HG03135 (cell line): Measurements from ENCODE around the gene UTP11.
A peak's percentile ranks its signal among the peaks of the same experiment; 100 is the strongest.

ENCODE experiments used
- ATAC-seq: cut with Tn5 transposase; IDR thresholded peaks from one replicate; pipeline ENCODE4 v1.9.1; 2021; ENCODE audit warnings: mild to moderate bottlenecking, moderate library complexity; ENCODE audit not compliant: unreplicated experiment

The UTP11 gene

DNA sequence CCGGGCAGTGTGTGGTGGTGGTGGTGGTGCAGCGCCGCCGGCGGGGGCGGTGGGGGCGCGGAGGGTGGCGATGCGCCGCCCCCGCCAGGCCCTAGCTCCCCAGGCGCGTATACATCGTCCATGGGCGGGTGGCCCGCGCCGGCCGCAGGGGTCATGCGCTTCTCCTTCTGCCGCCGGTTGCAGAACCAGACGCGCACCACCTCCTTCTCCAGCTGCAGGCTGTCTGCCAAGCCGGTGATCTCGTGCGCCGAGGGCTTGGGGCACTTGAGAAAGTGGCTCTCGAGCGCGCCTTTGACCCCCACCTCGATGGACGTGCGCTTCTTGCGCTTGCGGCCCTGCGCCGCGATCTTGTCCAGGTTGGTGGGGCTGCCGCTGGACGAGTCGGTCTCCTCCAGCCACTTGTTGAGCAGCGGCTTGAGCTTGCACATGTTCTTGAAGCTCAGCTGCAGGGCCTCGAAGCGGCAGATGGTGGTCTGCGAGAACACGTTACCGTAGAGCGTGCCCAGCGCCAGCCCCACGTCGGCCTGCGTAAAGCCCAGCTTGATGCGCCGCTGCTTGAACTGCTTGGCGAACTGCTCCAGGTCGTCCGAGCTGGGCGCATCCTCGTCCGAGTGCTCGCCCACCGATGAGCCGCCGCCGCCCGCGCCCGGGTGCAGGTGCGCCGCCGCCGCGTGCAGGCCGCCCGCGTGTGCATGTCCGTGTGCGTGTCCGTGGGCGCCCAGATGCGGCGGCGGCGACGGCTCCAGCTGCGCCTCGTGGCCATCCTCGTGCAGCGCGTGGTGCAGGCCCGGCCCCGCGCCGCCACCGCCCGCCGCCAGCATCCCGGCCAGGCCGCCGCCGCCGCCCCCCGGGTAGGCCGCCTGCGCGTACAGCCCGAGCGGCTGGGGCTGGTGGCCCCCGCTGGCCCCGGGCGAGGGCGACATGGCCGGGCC, 33.1 kb downstream of the UTP11 start:
- ATAC-seq: no peak

DNA sequence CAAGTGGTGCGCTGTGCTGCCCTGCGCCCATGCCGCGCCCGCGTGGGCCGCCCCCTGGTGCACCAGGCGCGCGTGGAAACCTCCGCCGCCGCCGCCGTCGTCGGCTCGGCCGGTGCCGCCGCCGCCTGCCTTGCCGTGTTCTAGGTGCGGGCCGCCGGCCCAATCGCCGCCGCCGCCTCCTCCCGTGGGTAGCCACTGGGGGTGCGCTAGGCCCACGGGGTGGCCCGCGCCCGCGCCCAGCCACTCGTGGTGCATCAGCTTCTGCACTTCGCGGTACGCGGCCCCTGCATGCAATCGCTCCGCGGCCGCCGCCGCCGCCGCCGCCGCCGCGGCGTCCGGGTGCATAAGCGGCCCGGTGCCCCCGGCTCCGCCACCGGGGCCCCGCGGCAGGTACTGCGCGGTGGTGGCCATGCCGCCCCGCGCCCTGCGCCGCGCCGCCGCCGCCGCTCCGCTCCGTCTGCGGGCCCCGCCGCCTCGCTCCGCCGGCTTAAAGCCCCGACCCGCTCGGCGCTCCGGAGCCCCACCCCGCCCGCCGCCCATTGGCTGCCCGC, 33.9 kb downstream of the UTP11 start, which contains the start of gene POU3F1:
POU3F1 (minus strand) TSS at position 461 of the 551 bp plus-strand sequence; CDS start at position 411, 50 bp downstream.
- no peak for ATAC-seq

DNA sequence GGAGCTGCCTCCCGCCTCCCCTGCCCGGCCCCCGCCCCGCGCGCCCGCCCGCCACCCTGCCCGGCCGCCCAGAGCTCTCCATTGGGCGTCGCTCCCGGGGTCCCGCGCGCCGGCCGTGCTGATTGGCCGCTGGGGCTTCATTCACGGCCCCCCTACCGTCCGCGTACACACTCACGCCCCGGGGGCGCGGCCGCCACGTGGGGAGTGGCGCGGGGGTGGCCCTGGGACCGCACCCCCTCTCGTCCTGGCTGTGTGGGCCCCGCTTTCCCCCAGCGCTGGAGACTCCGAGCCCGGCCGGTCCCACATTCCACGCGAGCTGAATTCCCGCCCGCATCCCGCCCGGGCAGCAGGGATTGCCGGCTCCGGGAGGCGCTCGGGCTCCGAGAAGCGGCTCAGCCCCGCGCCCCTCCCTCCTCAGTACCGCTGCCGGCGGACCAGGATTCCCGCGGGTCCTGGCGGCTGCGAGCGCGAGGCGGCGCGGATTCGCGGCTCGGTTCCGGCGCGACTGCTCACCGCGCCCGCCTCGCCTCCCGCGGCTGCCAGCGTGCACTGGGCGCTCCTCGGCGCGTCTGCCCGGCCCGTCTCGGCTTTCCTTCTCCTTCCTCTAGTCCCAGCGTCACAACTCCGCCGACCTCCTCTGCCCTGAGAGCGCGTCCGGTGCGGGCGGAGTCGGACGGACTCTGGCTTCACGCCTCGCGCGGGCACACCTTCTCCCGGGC, 34.5 kb downstream of the UTP11 start:
- peak; percentile 64 for ATAC-seq

DNA sequence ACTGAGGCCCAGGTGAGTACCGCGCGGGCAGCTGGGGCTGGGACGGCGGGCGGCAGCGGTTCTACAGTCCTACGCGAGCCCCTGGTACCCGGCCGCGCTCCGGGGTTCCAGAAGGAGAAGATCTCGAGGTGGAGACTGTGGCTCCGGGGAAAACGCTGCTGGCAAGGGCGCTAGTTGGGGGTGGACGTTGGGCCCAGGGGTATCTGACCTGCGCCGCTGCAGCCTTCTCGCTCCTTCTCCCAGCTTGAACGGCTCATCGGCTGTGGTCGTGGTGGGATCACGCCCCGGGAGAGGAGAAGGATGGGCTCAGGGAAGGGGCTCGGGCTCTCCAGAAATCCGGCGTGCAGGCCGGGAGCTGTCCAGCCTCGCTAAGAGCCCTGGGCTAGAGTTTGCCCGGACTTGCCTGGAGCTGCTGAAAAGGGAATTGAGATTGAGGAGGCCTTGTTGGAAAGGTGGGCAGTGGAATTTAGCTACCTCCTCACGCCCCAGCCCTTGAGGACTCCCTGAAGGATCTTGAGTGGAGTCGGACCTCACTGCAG, 35.1 kb downstream of the UTP11 start:
- no peak for ATAC-seq

DNA sequence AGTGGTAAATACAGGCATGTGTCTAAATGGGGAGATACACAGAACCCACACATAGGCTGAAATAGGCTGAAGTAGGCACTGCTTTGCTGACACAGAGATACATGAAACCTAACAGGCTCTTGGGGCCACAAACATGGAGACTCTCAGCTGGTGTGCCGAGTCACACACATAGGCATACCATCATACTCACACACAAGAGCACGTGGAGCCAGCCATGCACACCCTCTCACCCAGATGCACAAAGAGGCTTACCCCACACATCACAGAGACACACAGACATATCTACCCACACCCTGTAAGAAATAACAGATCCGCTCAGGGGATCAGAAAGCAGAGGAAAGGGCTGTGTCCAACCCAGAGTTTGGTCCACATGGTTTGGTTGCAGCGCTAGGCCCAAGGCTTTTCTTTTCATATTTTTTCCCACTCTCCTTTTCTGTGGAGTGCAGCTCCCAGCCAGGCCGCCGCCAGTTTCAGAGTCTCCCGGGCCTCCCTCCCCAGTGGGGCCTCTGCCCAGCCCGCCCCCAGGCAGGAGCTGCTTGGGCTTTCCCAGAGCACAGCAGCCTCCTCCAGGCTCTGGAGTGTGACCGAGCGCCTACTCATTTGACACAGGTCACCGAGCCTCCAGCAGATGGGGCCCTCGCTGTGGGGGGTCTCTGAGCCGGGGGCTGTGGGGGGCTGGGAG, 38.0 kb downstream of the UTP11 start:
- ATAC-seq: no peak

DNA sequence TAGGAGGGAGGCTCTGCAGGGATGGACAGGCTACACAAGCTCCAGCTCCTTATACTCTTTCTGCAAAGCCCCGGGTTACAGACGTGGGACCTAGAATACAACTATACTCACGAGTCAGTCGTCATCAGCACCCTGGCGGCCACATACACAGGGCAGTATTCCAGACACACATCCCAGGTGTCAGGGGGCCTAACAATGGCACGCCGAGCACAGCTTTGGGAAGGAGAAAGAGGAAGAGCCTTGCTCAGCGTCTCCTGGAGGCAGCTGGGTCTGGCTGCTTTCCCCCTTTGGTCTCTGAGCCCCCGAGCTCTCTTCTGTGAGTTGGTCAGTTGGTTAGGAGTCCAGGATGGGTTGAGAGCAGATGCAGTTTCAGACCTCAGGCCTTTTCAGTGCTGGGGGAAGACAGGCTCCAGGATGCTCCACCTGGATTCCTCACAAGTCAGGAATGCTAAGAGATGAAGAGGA, 38.6 kb downstream of the UTP11 start:
- ATAC-seq: no peak

DNA sequence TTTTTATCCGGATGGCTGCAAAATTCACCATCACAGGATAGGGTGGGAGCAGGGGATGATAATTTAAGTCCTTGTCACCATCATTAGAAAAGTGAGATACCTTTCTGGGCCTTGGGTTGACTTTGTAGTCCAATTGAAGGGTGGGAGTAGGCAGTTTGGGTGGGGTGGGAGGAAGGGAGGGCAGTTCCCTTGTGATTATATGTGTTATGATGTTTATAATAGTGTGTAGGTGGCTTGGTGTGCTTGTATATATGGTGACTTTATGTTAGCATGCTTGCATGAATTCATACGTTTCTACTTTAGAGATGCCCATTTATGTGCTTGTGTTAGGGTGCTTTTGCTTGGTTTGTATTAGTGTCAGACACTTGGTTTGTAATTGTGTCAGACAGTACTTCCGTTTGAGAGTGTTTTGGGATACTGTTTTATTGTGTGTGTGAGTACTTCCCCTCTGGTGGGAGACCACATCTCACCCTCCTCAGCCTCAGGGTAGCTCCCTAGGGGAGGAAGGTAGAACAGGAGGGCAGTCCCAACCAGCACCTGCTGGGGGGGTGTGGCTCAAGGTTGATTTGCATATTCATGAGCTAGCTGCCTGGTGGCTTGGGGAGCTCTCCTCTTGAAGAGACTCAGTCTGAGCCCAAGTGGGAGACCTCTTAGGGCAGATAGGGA, 40.3 kb downstream of the UTP11 start:
- peak; percentile 83 for ATAC-seq

DNA sequence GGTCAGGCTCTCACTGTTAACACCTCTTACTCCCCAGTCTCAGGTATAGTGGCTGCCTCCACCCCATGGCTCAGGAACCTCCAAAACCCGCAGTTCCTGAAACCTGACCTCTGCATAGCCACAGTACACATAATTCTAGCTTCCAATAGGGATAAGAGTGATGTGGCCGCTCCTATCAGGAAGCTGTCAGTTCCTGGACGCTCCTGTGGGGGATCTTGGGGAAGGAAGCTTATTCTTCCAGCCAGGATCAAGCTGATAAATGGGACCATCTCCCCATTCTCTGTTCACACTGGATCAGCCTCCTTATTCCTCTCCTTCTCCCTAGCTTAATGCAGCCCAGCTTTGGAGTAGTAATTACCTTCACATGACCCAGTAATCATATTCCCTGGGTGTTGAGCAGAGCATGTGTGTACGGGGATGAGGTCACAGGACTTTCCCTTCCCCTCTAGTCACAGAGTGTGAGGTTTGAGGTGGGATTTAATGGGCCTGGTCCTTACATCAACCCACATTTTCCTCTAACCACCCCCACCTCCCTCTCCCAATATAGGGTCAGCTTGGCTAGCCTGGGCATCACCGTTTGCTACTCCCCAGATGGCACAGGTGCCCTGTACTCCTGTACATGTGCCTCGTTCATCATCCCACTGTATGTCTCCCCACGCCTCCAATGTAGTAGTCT, 41.0 kb downstream of the UTP11 start:
- no peak for ATAC-seq

DNA sequence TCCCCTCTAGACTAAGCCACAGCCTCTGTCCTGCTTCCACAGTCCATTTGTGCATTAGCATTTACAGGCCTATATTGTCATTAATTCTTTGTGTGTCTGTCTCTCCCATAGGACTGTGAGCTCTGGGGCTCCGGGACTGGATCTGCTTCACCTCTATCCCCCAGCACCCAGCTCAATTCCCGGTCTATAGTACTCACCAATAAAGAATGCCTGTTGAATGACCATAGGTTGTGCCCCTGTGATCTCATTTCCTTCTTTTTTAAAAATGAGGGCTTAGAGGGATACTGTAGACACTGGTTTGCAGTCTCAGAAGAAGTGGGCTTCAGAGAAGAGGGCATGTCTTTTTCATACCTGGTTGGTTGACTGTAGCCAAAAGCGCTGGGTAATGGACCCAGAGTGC, 42.9 kb downstream of the UTP11 start:
- no peak for ATAC-seq

DNA sequence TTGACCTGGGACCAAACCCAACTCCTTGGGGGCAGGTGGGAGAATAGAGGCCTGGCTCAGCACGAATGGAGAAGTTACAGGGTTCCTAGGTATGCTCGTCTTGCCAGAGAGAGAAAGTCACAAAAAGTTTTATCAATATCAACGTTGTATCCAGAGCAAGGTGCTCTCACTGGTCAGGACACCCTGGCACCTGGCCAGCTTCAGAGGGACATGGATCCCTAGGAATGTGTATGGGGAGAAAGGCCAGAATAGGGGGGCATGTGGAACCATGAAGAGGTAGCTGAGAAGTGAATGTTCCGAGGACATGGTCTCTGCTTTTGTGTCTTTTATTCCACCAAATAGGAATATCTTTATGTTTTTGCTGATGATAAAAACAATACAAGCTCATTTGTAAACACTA, 43.4 kb downstream of the UTP11 start:
- no peak for ATAC-seq

DNA sequence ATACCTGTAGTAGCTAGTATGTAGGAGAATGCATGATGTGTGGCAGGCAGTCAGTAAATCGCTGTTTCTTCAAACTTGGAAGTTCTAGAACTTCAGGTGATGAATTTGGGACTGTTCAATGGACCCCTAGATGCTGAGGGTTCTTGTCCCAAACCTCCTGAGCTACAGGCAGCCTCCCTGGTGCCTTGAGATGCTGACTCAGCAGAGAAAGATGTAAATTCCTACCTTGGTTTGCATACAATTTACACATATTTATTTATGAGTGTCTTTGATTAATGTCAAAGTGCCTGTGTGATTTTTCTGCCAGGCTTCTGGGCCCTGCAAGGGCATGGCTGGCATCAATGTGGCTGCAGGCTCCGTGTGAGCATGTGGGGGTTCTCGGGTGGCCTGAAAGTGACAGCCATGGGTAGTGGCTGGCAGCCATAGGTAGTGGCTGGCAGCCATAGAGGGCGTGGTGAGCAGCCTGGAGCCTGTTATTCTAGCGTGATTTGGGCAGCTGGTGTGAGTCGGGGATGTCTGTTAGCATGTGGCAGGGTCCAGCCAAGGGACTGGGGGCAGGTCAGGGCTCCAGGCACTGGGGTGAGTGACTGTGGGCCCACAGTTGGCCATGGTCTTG, 47.2 kb downstream of the UTP11 start:
- no peak for ATAC-seq

DNA sequence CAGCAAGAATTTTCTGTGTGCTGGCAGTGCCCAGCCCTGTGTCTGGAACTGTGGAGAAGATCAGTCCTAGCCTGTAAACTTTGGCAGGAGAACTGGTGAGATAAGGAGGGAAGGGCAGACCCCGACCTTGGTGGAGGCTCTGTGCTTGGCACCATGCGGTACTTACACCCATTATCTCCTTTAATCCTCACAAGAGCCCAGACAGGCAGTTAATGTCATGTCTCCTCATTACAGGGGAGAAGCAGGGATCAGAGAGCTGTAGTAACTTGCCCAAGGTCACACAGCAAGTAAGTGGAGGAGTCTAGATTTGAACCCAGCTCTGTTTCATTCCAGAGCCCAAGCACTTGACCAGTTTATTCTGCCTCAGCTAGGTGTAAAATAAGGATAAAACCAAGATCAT, 48.0 kb downstream of the UTP11 start:
- ATAC-seq: no peak

DNA sequence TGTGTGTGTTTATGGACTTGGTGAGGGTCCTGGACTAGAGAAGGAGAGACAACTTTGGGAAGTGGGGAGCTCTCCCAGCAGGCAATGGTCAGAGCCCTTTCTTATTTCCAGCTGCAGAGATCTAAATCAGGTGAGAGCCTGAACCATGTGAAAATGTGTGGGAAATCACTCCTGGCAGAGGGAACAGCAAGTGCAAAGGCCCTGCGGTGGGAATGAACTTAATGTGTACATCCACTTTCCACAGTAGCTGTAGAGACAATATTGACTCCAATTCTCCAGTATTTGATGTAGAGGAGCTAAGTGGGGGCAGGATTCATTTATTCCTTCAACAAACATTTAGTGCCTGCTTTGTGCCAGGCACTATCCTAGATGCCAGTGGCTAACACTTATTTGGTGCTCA, 48.8 kb downstream of the UTP11 start:
- ATAC-seq: no peak

DNA sequence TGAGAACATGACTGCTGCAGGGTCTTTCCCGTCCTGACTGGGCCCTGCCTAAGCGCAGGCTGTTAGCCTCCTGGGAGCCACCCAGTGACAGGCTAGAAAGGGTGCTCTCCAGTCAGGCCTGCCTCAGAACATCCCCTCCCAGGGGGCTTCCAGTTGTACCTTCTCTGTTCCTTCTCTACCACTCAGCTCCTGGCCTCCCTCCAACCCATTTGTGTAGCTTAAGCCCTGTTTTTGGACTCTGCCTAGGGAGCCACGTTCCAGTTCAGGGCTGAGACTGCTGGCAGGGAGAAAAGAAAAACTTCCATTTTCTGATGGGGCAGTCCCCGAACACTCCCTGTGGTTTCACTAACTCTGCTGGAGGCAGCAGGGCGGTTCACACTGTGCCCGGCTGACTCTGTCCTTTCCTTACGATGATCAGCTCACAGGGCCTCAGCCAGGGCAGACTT, 49.4 kb downstream of the UTP11 start:
- ATAC-seq: no peak

DNA sequence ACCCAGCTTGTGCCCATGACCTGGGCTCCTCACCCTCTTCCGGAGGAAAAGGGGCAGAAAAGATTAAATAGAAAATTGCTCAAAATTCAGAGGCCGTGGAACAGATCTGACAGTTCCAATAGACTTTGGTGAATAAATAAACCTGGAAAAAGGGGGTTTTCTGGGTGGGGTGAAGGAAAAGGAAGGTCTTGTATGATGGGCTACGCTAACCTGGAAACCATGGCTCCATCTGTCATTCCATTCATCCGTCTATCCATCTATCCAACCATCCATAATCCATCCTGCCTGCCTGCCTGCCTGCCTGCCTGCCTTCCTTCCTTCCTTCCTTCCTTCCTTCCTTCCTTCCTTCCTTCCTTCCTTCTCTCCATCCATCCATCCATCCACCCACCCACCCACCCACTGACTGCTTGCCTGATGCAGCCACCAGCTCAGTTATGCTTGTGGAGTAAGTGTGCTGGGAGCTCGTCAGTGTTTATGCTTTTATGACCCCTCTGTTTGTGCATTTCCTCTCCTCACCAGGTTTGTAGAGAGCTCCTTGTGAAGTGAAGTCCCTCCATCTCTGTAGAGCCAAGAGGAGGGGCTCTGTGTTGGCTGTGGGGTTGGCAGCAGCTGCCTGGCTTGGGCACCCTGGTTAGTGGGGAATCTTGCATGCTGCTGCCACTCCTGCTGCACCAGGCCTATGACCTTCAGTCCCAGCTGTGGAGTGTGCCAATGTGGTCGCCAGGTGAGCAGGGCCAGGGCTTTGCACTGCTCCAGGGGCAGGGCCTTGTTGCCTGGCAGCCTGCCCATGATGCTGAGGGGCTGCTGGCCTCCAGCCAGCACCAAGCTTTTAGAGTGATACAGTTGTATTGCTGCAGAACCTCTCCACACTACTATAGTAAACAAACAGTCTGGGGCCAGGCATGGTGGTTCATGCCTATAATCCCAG, 50.1 kb downstream of the UTP11 start:
- no peak for ATAC-seq

DNA sequence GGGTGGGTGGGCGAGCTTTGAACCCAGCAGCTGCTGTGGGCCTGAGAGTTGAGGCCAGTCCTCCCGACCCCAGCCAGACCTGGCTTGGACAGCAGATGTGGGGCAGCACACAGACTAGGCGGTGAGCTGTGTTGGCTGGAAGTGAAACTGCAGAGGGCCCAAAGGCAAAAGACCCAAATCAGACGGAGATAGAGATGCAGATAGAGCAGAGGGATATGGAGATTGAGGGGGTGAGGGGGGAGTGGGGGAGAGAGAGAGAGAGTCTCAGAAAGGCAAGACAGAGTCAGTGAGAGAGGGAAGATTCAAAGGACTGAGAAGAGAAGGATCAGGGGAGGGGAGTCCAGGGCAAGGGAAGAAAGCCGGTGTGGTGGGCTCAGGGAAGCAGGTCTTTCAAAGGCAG, 51.1 kb downstream of the UTP11 start:
- no peak for ATAC-seq

DNA sequence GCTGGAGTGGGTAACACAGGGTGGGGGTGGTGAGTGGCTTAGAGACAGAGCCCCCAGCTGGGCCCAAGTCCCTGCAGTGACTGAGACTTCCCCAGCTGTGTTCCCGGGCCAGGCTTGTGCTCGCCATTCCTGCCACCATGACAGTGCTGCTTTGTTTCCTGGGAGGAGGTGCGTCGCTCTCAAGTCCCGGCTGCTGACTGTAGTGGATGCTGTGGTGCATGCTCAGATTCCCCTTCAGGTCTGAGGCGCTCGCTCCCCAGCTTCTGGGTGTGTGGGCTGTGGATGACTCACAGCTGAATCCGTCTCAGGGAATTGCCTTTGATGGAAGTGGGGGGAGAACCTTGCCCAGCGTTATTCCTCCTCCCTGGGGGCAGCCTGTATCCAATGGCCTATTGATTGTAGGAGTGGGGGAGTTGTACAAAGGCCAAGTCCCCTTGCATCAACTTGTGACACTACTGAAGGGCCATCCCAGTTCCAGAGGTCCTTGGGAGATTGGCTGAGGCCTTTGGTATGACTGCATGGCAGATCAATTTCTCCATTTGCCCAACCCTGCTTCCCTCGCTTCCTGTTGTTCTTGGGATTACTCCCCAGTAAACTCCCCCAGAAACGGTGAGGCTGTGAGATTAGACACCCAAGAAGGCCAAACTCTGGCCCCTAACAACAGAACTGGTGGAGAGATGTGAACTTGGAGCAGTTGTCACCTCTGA, 51.8 kb downstream of the UTP11 start:
- ATAC-seq: no peak
